Type B pancreatic cell (in vitro differentiated cells): ENCODE measurements around the gene TNFRSF17. TPM values are rescaled to one million over a fixed set of nuclear protein-coding genes. Genes with fewer than 3 reads are reported as not detected.
A peak's percentile ranks its signal among the peaks of the same experiment; 100 is the strongest.
"Not testable (repeated sequence)": the region's sequence is repeated elsewhere in the genome, so short reads cannot be mapped to it uniquely, and the experiment has no call there.

Source experiments
- DNase-seq: peaks from one replicate; pipeline ENCODE4 v3.0.0; 2021; ENCODE audit warnings: mixed read lengths; ENCODE audit not compliant: unreplicated experiment; ENCODE audit errors: extremely low spot score
- H3K27ac Mint-ChIP-seq: 2 replicates; pipeline ENCODE4 v1.8.0; 2021; ENCODE audit warnings: mild to moderate bottlenecking, mixed read lengths
- H3K27me3 Mint-ChIP-seq: 2 replicates; pipeline ENCODE4 v1.8.0; 2021; ENCODE audit warnings: mixed read lengths
- H3K36me3 Mint-ChIP-seq: 2 replicates; pipeline ENCODE4 v1.8.0; 2021; ENCODE audit warnings: mixed read lengths
- H3K4me1 Mint-ChIP-seq: one replicate; pipeline ENCODE4 v1.8.0; 2021; ENCODE audit warnings: mixed read lengths; ENCODE audit not compliant: unreplicated experiment
- H3K4me3 Mint-ChIP-seq: 2 replicates; pipeline ENCODE4 v1.8.0; 2021; ENCODE audit warnings: mild to moderate bottlenecking, mixed read lengths
- H3K9me3 Mint-ChIP-seq: 2 replicates; pipeline ENCODE4 v1.8.0; 2021; ENCODE audit warnings: mixed read lengths
- CTCF ChIP-seq: fragments of 200-600 bp; sonication (generic); conservative IDR thresholded peaks from 2 replicates; pipeline ENCODE4 v1.5.0; 2021; ENCODE audit warnings: antibody characterized with exemption, mild to moderate bottlenecking
- long read RNA-seq: library from polyadenylated mRNA; unstranded; transcript quantifications from one replicate; pipeline ENCODE4 v2.0.0, GENCODE V29; 2020
- total RNA-seq: library from RNA; stranded (reverse); gene quantifications from 2 replicates; pipeline ENCODE4 v1.2.1, GENCODE V29; 2021; ENCODE audit warnings: low replicate concordance

Gene TNFRSF17
- total RNA-seq, result not detected in 2 replicates
- long read RNA-seq, result 0 reads

- H3K4me1 Mint-ChIP-seq, result no peaks in the 10 kb centered on the region
- H3K4me3 Mint-ChIP-seq, result no peak within 1 kb of the TSS
- no peaks in the 10 kb centered on the region for H3K9me3 Mint-ChIP-seq
- no peaks in the 10 kb centered on the region for H3K27me3 Mint-ChIP-seq
- DNase-seq, result no peak
- no peak for TF ChIP-seq CTCF
- H3K36me3 Mint-ChIP-seq, result no peaks in the 10 kb centered on the region
- H3K27ac Mint-ChIP-seq, result peak within 1 kb of the TSS; percentile 9
Observed at GRCh38 chr16:11964761-11965551, at the start of gene TNFRSF17. TSS of gene TNFRSF17 (plus strand) at chr16:11965210. CDS start at chr16:11965325, 115 bp downstream.

- Mint-ChIP-seq H3K4me3 (peak within 1 kb of the TSS; percentile 99), H3K27me3 (peaks cover 3% of the 10 kb centered on the region), H3K4me1 (peaks cover 31% of the 10 kb centered on the region), H3K9me3 (no peaks in the 10 kb centered on the region), H3K36me3 (no peaks in the 10 kb centered on the region), H3K27ac (peak within 1 kb of the TSS; percentile 97)
- peak; percentile 20 for TF ChIP-seq CTCF
- peak; percentile 100 for DNase-seq
Observed at GRCh38 chr16:11915644-11916523, 49.1 kb upstream of the TNFRSF17 start, which contains the start of gene GSPT1. TSS of gene GSPT1 (minus strand) at chr16:11915956. CDS start at chr16:11915720, 236 bp downstream.

- no peak for DNase-seq
- Mint-ChIP-seq H3K27ac (peak overlapping the region; percentile 97), H3K27me3 (peaks cover 3% of the 10 kb centered on the region), H3K4me3 (peak overlapping the region; percentile 95), H3K4me1 (peaks cover 30% of the 10 kb centered on the region), H3K36me3 (no peaks in the 10 kb centered on the region), H3K9me3 (no peaks in the 10 kb centered on the region)
- no peak for TF ChIP-seq CTCF
Observed at GRCh38 chr16:11916524-11917285, 48.3 kb upstream of the TNFRSF17 start.

- H3K27ac Mint-ChIP-seq, H3K27me3 Mint-ChIP-seq, H3K36me3 Mint-ChIP-seq, H3K9me3 Mint-ChIP-seq, H3K4me3 Mint-ChIP-seq, DNase-seq, H3K4me1 Mint-ChIP-seq: not testable (repeated sequence)
Observed at GRCh38 chr16:11924046-11924445, 41.0 kb upstream of the TNFRSF17 start.

DNA sequence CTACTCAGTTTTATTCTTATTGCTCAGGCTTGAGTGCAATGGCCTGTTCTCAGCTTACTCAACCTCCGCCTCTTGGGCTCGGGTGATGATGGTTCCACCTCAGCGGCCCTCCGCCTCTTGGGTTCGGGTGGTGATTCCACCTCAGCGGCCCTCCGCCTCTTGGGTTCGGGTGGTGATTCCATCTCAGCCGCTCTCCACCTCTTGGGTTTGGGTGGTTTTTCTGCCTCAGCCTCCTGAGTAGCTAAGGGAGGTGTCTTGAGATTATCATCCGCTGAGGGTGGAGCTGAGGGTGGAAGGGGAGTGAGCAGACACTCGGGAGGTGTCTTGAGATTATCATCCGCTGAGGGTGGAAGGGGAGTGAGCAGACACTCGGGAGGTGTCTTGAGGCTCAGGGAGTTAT lies 37.7 kb upstream of the TNFRSF17 start:
- not testable (repeated sequence) for H3K9me3 Mint-ChIP-seq

DNA sequence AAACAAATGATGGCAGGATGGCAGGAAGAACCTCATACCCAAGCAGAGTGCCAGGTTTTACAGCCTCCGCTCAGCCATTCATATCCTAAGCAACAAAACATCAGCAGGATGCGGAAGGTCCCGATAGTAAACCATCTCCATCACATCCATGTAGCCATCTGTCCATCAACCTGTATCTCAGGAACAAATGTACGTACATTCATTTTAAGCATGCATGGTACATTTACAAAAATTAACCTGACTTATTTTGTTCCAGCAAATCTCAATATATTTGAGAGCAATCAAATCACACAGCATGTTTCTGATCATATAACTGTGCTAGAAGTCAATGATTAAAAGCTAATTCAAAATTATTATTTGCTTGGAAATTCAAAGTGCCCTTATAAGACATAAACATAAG lies 23.1 kb upstream of the TNFRSF17 start, which contains the start of gene NPIPB2:
TSS of gene NPIPB2 (minus strand) at position 101 of the 400 bp plus-strand sequence. CDS start at position 101, 0 bp downstream.
- not testable (repeated sequence) for DNase-seq, H3K27ac Mint-ChIP-seq, H3K4me3 Mint-ChIP-seq

More for the DNA sequence above, 37.7 kb upstream of the TNFRSF17 start:
- H3K27me3 Mint-ChIP-seq, H3K4me1 Mint-ChIP-seq, DNase-seq, H3K4me3 Mint-ChIP-seq, H3K27ac Mint-ChIP-seq, H3K36me3 Mint-ChIP-seq: not testable (repeated sequence)

More for the DNA sequence above, 23.1 kb upstream of the TNFRSF17 start, which contains the start of gene NPIPB2:
- H3K4me1 Mint-ChIP-seq, H3K27me3 Mint-ChIP-seq, H3K9me3 Mint-ChIP-seq, H3K36me3 Mint-ChIP-seq: not testable (repeated sequence)
